Measurements from ENCODE around the gene TMEM225B.
"Not testable (repeated sequence)": the region's sequence is repeated elsewhere in the genome, so short reads cannot be mapped to it uniquely, and the experiment has no call there.

Gene TMEM225B

DNA sequence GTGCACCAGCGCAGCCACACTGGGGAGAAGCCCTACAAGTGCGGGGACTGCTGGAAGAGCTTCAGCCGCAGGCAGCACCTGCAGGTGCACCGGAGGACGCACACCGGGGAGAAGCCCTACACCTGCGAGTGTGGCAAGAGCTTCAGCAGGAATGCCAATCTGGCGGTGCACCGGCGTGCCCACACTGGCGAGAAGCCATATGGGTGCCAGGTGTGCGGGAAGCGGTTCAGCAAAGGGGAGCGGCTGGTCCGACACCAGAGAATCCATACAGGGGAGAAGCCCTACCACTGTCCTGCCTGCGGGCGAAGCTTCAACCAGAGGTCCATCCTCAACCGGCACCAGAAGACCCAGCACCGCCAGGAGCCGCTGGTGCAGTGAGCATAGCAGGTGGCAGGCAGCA, 31.6 kb downstream of the TMEM225B start:
- Histone ChIP-seq H3K79me2 (ENCODE audit: insufficient read depth, low read length) (peaks cover 49% of the 10 kb centered on the region), H3K4me1 (ENCODE audit: insufficient read depth, low read length) (peaks cover 16% of the 10 kb centered on the region), H4K20me1 (ENCODE audit: insufficient read depth, low read length) (peaks cover 18% of the 10 kb centered on the region; the same call in 1 of the 2 replicates), H3K4me3 (ENCODE audit: low read depth in 1 of 2, low read length in 2 of 2) (no peak overlapping the region), H3K9me3 (ENCODE audit: insufficient read depth, low read length, severe bottlenecking) (no peaks in the 10 kb centered on the region), H3K27ac (ENCODE audit: low read length) (no peak overlapping the region), H3K4me2 (ENCODE audit: insufficient read depth, low read length) (no peak overlapping the region), H2AFZ (ENCODE audit: low read depth, low read length) (no peak overlapping the region), H3K27me3 (ENCODE audit: insufficient read depth, low read length, poor library complexity) (no peaks in the 10 kb centered on the region), H3K9ac (ENCODE audit: low read depth, low read length) (no peak overlapping the region), H3K36me3 (ENCODE audit: insufficient read depth, low read length) (peaks cover 94% of the 10 kb centered on the region)
- TF ChIP-seq, protein P1, sequence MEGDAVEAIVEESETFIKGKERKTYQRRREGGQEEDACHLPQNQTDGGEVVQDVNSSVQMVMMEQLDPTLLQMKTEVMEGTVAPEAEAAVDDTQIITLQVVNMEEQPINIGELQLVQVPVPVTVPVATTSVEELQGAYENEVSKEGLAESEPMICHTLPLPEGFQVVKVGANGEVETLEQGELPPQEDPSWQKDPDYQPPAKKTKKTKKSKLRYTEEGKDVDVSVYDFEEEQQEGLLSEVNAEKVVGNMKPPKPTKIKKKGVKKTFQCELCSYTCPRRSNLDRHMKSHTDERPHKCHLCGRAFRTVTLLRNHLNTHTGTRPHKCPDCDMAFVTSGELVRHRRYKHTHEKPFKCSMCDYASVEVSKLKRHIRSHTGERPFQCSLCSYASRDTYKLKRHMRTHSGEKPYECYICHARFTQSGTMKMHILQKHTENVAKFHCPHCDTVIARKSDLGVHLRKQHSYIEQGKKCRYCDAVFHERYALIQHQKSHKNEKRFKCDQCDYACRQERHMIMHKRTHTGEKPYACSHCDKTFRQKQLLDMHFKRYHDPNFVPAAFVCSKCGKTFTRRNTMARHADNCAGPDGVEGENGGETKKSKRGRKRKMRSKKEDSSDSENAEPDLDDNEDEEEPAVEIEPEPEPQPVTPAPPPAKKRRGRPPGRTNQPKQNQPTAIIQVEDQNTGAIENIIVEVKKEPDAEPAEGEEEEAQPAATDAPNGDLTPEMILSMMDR (IDR thresholded peaks at IDR 0.05; ENCODE audit: borderline replicate concordance, extremely low read depth, low read length, poor library complexity, severe bottlenecking) = no peak
- ATAC-seq (ENCODE audit: insufficient read depth, low read depth) (no peak), DNase-seq (no peak)

DNA sequence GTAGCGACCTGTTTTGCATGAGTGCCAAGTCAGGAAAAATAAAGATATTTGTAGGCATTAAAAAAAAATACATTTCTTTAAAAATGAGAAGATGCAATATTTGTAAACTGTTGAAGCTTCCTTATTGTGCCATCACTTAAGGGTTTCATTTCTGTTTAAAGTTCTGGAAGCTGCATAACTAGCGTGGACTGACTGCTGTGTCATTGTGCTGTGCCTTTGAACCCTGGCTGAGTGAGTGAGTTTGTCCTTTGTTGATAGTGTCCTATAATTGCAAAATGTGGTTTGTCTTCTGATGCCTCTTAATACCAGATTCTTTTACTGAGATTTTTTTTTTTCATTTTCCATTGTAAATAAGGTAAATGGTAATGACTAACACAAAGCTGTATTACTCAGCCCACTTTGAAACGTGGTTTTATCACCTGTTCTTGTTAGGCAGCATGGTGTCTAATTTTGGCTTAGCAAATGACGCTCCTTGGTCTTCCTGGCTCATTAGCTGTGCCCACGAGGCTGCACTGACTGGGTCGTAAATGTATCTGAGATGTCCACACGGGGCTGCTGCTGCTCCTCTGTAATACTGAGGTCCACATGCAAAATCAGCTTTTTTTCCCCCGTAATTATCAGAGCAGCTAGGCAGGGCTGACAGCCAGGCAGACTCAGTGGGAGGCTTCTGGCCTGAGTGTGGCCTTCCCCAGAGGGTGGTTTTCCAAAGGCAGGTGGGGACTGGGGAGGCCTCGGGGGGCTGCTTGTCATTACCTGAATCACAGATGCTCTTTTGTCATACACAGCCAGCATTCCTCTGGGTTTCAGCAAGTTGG, 33.4 kb downstream of the TMEM225B start:
- Histone ChIP-seq H3K9ac (ENCODE audit: low read depth, low read length) (no peak overlapping the region), H3K4me1 (ENCODE audit: insufficient read depth, low read length) (no peaks in the 10 kb centered on the region), H3K4me2 (ENCODE audit: insufficient read depth, low read length) (no peak overlapping the region), H3K27me3 (ENCODE audit: insufficient read depth, low read length, poor library complexity) (no peaks in the 10 kb centered on the region), H3K9me3 (ENCODE audit: insufficient read depth, low read length, severe bottlenecking) (no peaks in the 10 kb centered on the region), H4K20me1 (ENCODE audit: insufficient read depth, low read length) (peaks cover 18% of the 10 kb centered on the region; the same call in 1 of the 2 replicates), H3K27ac (ENCODE audit: low read length) (no peak overlapping the region), H3K36me3 (ENCODE audit: insufficient read depth, low read length) (peaks cover 75% of the 10 kb centered on the region), H3K79me2 (ENCODE audit: insufficient read depth, low read length) (peaks cover 30% of the 10 kb centered on the region), H2AFZ (ENCODE audit: low read depth, low read length) (no peak overlapping the region), H3K4me3 (ENCODE audit: low read depth in 1 of 2, low read length in 2 of 2) (no peak overlapping the region)
- TF ChIP-seq EZH2 (IDR thresholded peaks at IDR 0.05; ENCODE audit: borderline replicate concordance, low read depth, low read length, severe bottlenecking) = no peak
- TF ChIP-seq, protein P1 (IDR thresholded peaks at IDR 0.05; ENCODE audit: borderline replicate concordance, extremely low read depth, low read length, poor library complexity, severe bottlenecking) = peak; percentile 28
- ATAC-seq (ENCODE audit: insufficient read depth, low read depth) (no peak), DNase-seq (no peak)

DNA sequence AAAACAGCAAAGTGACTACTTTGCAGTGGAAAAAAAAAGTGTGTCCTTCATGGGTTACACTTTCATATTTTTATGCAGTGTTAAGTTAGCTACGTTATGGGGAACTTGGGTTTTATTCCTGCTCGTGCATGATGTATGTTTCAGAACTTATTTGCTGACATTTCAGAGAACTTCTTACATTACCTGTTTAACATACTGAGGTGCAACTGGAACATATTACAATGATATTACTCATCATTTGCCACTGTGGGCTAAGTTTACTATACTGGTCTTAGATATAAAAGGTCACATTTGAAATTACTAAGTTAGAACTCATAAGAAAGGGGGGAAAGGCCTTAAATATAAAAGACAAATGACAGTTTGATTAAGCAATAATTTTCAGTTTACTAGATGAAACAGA, 39.3 kb downstream of the TMEM225B start:
- H3K4me3 ChIP-seq (ENCODE audit: low read depth in 1 of 2, low read length in 2 of 2); H3K9me3 ChIP-seq (ENCODE audit: insufficient read depth, low read length, severe bottlenecking); H3K27me3 ChIP-seq (ENCODE audit: insufficient read depth, low read length, poor library complexity); H2AFZ ChIP-seq (ENCODE audit: low read depth, low read length); H3K4me2 ChIP-seq (ENCODE audit: insufficient read depth, low read length); H3K4me1 ChIP-seq (ENCODE audit: insufficient read depth, low read length); H4K20me1 ChIP-seq (ENCODE audit: insufficient read depth, low read length); H3K79me2 ChIP-seq (ENCODE audit: insufficient read depth, low read length); H3K27ac ChIP-seq (ENCODE audit: low read length); DNase-seq; H3K9ac ChIP-seq (ENCODE audit: low read depth, low read length); ATAC-seq (ENCODE audit: insufficient read depth, low read depth): not testable (repeated sequence)
- H3K36me3 ChIP-seq (ENCODE audit: insufficient read depth, low read length) = peaks cover 26% of the 10 kb centered on the region

DNA sequence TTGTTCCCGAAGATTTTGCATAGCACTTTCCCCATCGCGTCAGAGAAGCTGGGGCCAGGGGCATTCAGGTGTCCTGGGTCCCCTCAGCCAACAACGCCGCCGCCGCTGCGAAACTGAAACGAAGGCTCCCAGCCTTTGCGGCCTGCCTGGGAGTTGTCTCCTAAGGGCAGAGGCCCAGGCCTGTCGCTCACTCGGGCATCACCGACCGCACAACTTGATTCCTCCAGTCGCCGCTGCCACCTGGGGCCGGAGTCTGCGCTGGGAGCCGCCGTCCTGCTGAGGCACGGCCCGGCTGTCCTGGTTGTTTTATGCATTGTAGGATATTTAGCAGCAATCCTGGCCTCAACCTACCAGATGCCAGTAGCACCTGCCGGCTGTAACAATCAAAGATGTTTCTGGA, 40.7 kb downstream of the TMEM225B start:
- no peaks in the 10 kb centered on the region for H4K20me1 ChIP-seq (ENCODE audit: insufficient read depth, low read length)
- DNase-seq (no peak), ATAC-seq (ENCODE audit: insufficient read depth, low read depth) (no peak)
- no peaks in the 10 kb centered on the region for H3K27me3 ChIP-seq (ENCODE audit: insufficient read depth, low read length, poor library complexity)
- no peaks in the 10 kb centered on the region for H3K4me1 ChIP-seq (ENCODE audit: insufficient read depth, low read length)
- H2AFZ ChIP-seq (ENCODE audit: low read depth, low read length) = no peak overlapping the region
- H3K4me2 ChIP-seq (ENCODE audit: insufficient read depth, low read length) = no peak overlapping the region
- no peak overlapping the region for H3K9ac ChIP-seq (ENCODE audit: low read depth, low read length)
- no peak overlapping the region for H3K27ac ChIP-seq (ENCODE audit: low read length)
- H3K9me3 ChIP-seq (ENCODE audit: insufficient read depth, low read length, severe bottlenecking) = no peaks in the 10 kb centered on the region
- H3K79me2 ChIP-seq (ENCODE audit: insufficient read depth, low read length) = no peaks in the 10 kb centered on the region
- peaks cover 19% of the 10 kb centered on the region for H3K36me3 ChIP-seq (ENCODE audit: insufficient read depth, low read length)
- TF ChIP-seq, protein P1 (IDR thresholded peaks at IDR 0.05; ENCODE audit: borderline replicate concordance, extremely low read depth, low read length, poor library complexity, severe bottlenecking) = no peak
- TF ChIP-seq EZH2 (IDR thresholded peaks at IDR 0.05; ENCODE audit: borderline replicate concordance, low read depth, low read length, severe bottlenecking) = no peak
- no peak overlapping the region for H3K4me3 ChIP-seq (ENCODE audit: low read depth in 1 of 2, low read length in 2 of 2)

Measured in DND-41 (cell line).